ENCODE results near the gene TFB1M.

GRCh38 chr6:155259897-155260296 lies 54.4 kb downstream of the TFB1M start:
- TF ChIP-seq CEBPB (IDR thresholded peaks at IDR 0.05), result no peak
- no peak for TF ChIP-seq JUN (IDR thresholded peaks at IDR 0.05)
- no peak for TF ChIP-seq CTCF (IDR thresholded peaks at IDR 0.05)
- no peak for TF ChIP-seq EP300 (IDR thresholded peaks at IDR 0.05)
- TF ChIP-seq MAX (IDR thresholded peaks at IDR 0.05), result no peak
- no peak for TF ChIP-seq CBX2 (IDR thresholded peaks at IDR 0.05; ENCODE audit: borderline replicate concordance, low read depth)
- no peak for TF ChIP-seq USF2 (IDR thresholded peaks at IDR 0.05)
- TF ChIP-seq JUNB (IDR thresholded peaks at IDR 0.05), result no peak
- TF ChIP-seq FOSB (CRISPR knock-in tag; IDR thresholded peaks at IDR 0.05), result no peak
- TF ChIP-seq FOSL2 (IDR thresholded peaks at IDR 0.05), result no peak
- TF ChIP-seq FOSL2 (CRISPR knock-in tag; IDR thresholded peaks at IDR 0.05), result no peak

Data from A549 (cell line).